ENCODE measurements around the gene ATP5PB. TPM values are rescaled to one million over a fixed set of nuclear protein-coding genes. Genes with fewer than 3 reads are reported as not detected.

The ATP5PB gene
- total RNA-seq, 1 donor from 2014 or later: 142 TPM

- H3K9me3 ChIP-seq: no peaks in the 10 kb centered on the region
- no peaks in the 10 kb centered on the region for H3K27me3 ChIP-seq
- no peaks in the 10 kb centered on the region for H3K36me3 ChIP-seq
- no peak overlapping the region for H3K4me3 ChIP-seq
- no peak for TF ChIP-seq POLR2AphosphoS5 (IDR thresholded peaks at IDR 0.05; ENCODE audit: insufficient read depth in 1 of 2, low read depth in 1 of 2)
- TF ChIP-seq, protein P1, sequence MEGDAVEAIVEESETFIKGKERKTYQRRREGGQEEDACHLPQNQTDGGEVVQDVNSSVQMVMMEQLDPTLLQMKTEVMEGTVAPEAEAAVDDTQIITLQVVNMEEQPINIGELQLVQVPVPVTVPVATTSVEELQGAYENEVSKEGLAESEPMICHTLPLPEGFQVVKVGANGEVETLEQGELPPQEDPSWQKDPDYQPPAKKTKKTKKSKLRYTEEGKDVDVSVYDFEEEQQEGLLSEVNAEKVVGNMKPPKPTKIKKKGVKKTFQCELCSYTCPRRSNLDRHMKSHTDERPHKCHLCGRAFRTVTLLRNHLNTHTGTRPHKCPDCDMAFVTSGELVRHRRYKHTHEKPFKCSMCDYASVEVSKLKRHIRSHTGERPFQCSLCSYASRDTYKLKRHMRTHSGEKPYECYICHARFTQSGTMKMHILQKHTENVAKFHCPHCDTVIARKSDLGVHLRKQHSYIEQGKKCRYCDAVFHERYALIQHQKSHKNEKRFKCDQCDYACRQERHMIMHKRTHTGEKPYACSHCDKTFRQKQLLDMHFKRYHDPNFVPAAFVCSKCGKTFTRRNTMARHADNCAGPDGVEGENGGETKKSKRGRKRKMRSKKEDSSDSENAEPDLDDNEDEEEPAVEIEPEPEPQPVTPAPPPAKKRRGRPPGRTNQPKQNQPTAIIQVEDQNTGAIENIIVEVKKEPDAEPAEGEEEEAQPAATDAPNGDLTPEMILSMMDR (IDR thresholded peaks at IDR 0.05): no peak
- no peak for TF ChIP-seq POLR2A (IDR thresholded peaks at IDR 0.05)
- no peaks in the 10 kb centered on the region for H3K4me1 ChIP-seq
- DNase-seq (ENCODE audit: extremely low spot score in 2 of 2): no peak
- no peak overlapping the region for H3K27ac ChIP-seq
- intact Hi-C loops (cut with DNase I): no loop called here
These were observed 41.8 kb downstream of the ATP5PB start for GRCh38 chr1:111491070-111491469.

GRCh38 chr1:111496398-111496797, 47.1 kb downstream of the ATP5PB start:
- TF ChIP-seq POLR2AphosphoS5 (IDR thresholded peaks at IDR 0.05; ENCODE audit: insufficient read depth in 1 of 2, low read depth in 1 of 2) (no peak), POLR2A (IDR thresholded peaks at IDR 0.05) (no peak)
- H3K4me3 ChIP-seq: no peak overlapping the region
- H3K36me3 ChIP-seq: no peaks in the 10 kb centered on the region
- no peaks in the 10 kb centered on the region for H3K9me3 ChIP-seq
- no peaks in the 10 kb centered on the region for H3K27me3 ChIP-seq
- no peak overlapping the region for H3K27ac ChIP-seq
- H3K4me1 ChIP-seq: no peaks in the 10 kb centered on the region
- DNase-seq (ENCODE audit: extremely low spot score in 2 of 2): no peak
- intact Hi-C loops (cut with DNase I): no loop called here

- intact Hi-C loops (cut with DNase I): no loop called here
- H3K36me3 ChIP-seq: no peaks in the 10 kb centered on the region
- TF ChIP-seq, protein P1 (IDR thresholded peaks at IDR 0.05): no peak
- no peak for TF ChIP-seq POLR2AphosphoS5 (IDR thresholded peaks at IDR 0.05; ENCODE audit: insufficient read depth in 1 of 2, low read depth in 1 of 2)
- TF ChIP-seq POLR2A (IDR thresholded peaks at IDR 0.05): no peak
- no peak overlapping the region for H3K27ac ChIP-seq
- no peak overlapping the region for H3K4me3 ChIP-seq
- DNase-seq (ENCODE audit: extremely low spot score in 2 of 2): no peak
- no peaks in the 10 kb centered on the region for H3K27me3 ChIP-seq
- H3K4me1 ChIP-seq: no peaks in the 10 kb centered on the region
- no peaks in the 10 kb centered on the region for H3K9me3 ChIP-seq
These were observed 48.3 kb downstream of the ATP5PB start for GRCh38 chr1:111497592-111497991.

- Histone ChIP-seq H3K4me1 (no peaks in the 10 kb centered on the region), H3K27ac (no peak overlapping the region), H3K36me3 (no peaks in the 10 kb centered on the region), H3K9me3 (no peaks in the 10 kb centered on the region), H3K27me3 (no peaks in the 10 kb centered on the region), H3K4me3 (no peak overlapping the region)
- TF ChIP-seq POLR2A (IDR thresholded peaks at IDR 0.05) (no peak), POLR2AphosphoS5 (IDR thresholded peaks at IDR 0.05; ENCODE audit: insufficient read depth in 1 of 2, low read depth in 1 of 2) (no peak)
- TF ChIP-seq, protein P1 (IDR thresholded peaks at IDR 0.05): no peak
- peak in 1 of 2 donors; percentile 25 for DNase-seq (ENCODE audit: extremely low spot score in 2 of 2)
- intact Hi-C loops (cut with DNase I): no loop called here
These were observed 49.9 kb downstream of the ATP5PB start for GRCh38 chr1:111499026-111499785.

DNA sequence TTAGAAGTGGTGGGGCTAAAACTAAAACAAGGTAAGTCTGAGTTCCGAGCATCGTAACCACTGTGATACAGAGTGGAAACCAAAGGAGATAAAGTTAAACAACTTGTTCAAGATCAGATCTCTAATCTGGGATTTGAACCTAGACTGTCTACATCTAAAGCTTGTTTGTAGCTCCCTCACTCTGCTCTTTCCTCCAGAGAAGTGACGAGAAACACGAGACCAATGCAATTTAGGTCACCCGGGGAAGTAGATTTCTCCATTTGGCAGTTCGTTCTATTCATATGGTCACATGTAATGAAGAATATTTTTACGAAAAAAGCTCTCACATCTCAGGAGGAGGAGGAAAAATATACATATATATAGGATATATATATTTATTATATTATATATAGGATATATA, 52.4 kb downstream of the ATP5PB start:
- intact Hi-C loops (cut with DNase I): loop anchor here (10.0 kb wide), 1 partner anchor 243 kb away; no protein-coding TSS in a partner anchor
- Histone ChIP-seq H3K4me3 (no peak overlapping the region), H3K36me3 (no peaks in the 10 kb centered on the region), H3K9me3 (no peaks in the 10 kb centered on the region), H3K27me3 (no peaks in the 10 kb centered on the region), H3K27ac (no peak overlapping the region), H3K4me1 (no peaks in the 10 kb centered on the region)
- no peak for DNase-seq (ENCODE audit: extremely low spot score in 2 of 2)
- TF ChIP-seq, protein P1 (IDR thresholded peaks at IDR 0.05): no peak
- TF ChIP-seq POLR2AphosphoS5 (IDR thresholded peaks at IDR 0.05; ENCODE audit: insufficient read depth in 1 of 2, low read depth in 1 of 2): no peak
- TF ChIP-seq POLR2A (IDR thresholded peaks at IDR 0.05): no peak

Data from vagina (tissue), 2 donors.